NCI-H2029 (cell line): ENCODE measurements around the gene TERT.

Source experiments
- DNase-seq: peaks from one replicate; lab custom pipeline; 2025; lab: John Stamatoyannopoulos, UW

TERT gene

DNA sequence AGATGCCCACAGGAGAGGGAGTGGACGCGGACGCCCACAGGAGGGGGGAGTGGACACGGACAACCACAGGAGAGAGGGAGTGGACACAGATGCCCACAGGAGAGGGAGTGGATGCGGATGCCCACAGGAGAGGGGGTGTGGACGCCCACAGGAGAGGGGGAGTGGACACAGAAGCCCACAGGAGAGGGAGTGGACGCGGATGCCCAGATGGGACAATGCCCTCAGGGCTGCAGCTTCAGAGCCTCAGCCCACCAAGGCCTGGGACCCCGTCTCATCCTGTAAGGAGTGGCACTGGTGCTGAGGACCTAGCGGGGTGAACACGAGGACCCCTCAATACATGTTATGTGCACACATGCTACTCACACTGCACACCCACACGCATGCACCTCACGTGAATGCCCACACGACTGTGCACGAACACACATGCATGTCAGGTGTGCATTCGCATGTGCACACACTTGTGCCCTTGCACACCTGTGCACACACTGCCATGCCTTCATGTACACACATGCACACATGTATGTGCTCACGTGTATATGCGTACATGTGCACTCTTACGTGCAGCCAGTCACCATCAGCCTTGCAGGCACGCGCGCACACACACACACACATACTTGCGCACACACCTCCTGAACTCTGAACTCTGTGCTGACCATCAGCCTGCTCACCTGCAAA is 34.9 kb downstream of the TERT start:
- DNase-seq, result no peak

DNA sequence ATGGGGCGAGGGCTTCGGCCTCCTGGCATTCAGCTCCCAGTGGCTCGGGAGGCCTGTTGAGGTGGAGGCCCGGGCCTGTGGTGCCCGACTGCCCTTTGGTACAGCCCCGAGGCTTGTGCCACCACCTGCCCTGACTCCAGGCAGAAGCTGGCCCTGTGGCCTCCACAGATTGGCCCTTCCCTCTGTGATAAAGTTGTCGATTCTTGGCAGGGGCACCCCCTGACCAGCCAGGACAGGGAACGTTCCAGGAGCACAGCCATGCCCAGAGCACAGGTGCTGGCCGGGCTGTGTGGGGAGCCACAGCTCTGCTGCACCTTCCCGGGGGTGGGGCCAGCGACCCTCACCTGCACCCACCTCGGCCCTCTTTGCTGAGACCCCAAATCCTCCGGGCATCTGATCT is 37.0 kb downstream of the TERT start:
- DNase-seq, result no peak

DNA sequence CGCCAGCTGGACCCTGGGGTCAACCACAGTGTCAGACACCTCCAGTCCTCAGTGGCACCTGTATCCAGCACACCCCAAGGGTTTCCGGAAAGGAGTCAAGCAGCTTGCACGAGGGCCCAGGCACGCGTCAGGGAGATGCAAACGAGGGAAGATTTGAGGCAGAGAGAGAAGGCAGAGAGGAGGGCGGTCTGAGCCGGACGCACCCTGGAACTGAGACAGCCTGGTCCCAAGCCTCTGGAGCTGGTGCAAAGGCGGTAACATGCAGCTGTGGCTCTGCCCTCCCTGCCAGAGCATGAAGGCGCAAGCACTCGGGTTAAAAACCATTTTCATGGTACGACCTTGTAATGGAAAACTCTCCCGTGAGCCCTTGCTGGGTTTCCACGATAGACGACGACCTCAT is 37.5 kb downstream of the TERT start:
- DNase-seq, result no peak

DNA sequence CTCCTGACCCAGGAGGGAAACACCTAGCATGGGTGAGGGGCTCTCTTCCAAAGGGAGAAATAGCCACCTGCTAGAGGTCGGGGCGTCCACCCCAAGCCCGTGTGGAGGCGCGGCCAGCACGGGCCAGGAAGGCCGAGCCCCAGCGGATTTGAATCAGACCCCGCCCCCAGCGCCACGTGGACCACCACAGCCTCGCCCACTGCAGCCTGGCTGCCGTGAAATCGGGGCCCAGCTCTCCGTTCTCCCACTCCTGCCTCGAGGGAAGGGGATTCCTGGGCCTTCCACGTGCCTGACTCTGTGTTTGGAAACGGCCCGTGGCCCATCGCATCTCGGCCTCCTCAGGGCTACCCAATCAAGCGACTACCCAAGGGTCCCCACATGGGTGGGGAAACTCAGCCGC is 38.1 kb downstream of the TERT start:
- no peak for DNase-seq

GRCh38 chr5:1255081-1255561 is 39.7 kb downstream of the TERT start:
- DNase-seq, result no peak

DNA sequence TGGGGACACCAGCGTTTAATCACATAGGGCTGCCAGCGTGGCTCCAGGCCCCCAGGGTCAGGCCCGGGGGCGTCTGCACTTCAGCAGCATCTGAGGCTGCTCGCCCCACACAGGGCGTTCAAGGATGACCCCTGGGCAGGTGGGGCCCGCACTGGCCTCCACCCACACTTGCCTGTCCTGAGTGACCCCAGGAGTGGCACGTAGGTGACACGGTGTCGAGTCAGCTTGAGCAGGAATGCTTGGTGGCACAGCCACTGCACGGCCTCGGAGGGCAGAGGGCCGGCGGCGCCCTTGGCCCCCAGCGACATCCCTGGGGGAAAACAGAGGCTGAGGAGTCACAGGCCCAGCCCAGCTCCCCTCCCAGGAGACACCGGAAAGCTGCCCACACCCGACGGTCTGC is 40.7 kb downstream of the TERT start:
- DNase-seq, result no peak

- no peak for DNase-seq
Measured at GRCh38 chr5:1253456-1254105, 41.3 kb downstream of the TERT start.

DNA sequence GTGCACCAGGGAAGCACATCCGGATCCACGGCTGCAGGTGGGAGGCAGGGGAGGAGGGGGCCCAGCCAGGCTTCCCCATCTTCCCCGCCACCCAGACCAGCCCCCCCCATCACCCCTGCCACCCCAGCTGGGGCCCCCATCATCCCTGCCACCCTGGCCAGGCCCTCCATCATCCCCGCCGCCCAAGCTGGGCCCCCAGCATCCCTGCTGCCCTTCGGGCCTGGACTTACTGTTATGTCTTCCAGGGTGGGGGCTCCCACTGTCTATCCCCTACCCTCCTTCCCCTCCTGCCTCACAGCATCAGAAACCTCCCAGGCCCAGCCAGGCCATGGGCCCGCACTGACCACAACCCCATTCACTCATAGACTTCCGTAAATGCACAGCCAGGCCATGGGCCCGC is 42.2 kb downstream of the TERT start:
- no peak for DNase-seq

- DNase-seq, result no peak
Measured at GRCh38 chr5:1251678-1252580, 42.9 kb downstream of the TERT start.

DNA sequence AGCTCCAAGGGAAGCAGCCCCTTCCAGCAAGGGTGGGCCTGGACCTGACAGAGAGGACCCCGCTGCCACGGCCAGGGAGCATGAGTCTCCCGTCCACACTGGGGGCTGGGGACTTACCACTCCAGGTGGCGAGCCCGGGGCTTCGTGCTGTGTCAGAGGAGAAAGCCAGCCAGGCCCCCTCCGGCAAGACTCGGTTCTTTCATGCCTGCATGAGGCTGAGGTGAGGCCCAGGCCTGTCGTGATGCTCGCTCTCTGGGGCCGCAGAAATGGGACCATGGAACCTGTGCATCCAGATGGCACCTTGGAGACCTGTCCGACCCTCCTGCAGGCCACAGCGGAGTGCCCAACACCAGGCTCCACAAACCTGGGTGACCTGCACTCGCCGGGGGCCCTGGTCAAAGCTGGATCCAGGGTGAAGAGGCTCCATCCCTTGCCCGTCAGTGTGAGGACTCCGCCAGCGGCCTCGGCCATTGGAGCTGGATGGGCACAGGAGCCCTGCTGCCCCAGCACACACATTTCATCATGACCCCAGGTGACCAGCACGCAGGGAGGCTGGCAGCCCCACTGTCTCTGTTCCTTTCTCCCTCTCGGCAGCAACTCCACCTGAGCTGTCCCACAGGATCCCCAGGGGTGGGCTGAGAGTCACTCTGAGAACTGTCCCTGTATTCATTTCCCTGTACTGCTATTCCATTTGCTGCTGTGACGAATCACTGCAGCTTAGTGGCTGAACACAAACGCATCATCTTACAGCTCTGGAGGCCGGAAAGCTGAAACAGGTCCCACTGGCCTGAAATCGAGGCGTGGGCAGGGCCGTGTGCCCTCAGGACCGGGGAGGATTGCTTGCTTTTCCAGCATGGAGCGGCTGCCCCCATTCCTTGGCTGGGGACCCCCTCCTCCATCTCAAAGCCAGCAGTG is 45.2 kb downstream of the TERT start:
- no peak for DNase-seq

DNA sequence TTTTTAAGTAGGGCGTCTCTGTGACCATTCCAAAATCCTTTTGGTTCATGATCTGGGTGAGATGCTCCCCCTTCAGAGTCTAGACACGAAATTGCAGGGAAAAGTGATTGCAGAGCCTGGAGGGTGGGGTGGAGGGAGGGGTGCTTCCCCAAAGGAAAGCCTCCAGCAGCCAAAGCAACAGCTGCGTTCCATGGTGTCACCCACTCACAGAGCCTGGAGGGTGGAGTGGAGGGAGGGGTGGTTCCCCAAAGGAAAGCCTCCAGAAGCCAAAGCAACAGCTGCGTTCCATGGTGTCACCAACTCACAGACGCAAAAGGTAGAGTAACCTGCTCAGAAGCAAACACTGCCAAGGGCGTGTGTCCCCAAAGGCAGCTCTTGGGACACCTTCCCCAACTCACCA is 47.1 kb downstream of the TERT start:
- DNase-seq, result no peak

GRCh38 chr5:1246711-1247431 is 48.0 kb downstream of the TERT start:
- DNase-seq, result peak; percentile 13

GRCh38 chr5:1245905-1246576 is 48.8 kb downstream of the TERT start:
- DNase-seq, result no peak

DNA sequence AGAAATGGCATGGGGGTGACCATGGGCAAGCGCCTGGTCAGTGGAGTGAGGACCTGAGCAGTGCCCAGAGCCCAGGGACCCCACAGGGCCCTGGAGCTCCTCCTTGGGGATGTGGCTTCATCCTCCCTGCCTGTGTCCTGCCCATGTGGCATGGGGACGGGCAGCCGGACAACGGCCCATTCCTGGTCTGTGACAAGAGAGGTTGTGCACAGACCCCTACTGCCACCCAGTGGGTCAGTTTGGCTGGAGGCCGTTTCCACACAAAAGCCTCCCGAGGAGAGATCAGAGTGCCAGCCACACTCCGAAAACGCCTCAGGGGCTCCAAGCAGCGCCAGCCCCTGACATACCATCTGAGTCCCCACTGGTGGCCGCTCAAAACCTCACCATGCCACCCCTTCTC is 49.9 kb downstream of the TERT start:
- no peak for DNase-seq

GRCh38 chr5:1244255-1244654 is 50.6 kb downstream of the TERT start:
- DNase-seq, result no peak

GRCh38 chr5:1243487-1244130 is 51.3 kb downstream of the TERT start:
- DNase-seq, result no peak

DNA sequence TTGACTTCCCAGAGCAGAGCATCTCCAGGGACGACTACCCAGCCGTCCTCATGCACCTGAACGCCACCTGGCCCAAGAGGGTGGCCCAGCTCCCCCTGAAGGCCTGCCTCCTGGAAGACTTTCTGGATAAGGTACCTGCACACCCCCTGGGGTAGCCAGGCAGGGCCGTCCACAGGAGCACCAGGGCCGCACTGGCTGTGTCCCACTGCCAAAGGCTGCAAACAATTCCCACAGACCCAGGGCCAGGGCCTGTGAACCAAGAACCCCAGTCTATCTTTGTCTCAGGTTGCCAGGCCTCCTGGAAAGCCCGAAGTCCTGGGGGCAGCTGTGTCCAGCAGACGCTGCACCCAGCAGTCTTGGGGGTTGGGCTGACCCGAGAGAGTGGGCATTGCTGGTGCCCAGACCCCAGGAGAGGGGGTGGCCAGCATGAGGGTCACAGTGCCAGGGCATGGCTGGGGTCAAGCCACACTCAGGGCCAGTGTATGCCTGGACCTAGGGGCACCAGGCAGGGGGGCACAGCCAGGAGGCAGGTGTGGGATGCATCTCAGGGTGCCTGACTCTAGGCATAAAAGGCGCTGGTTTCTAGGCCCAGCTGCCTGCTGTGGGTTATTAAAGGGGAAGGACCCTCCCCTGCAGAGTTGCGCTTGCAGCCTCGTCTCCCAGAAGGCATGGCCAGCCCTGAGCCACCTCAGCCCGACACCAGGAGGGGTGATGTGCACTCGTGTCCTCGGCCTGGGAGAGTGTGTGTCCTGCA is 52.0 kb downstream of the TERT start:
- DNase-seq, result no peak

- DNase-seq, result no peak
Measured at GRCh38 chr5:1241509-1242080, 53.3 kb downstream of the TERT start.
